COLO829 (cell line): ENCODE measurements around the gene ACSL3.
"Not testable (repeated sequence)": the region's sequence is repeated elsewhere in the genome, so short reads cannot be mapped to it uniquely, and the experiment has no call there.

Source experiments
- DNase-seq: peaks from one replicate; pipeline ENCODE4 v3.0.0; 2012; ENCODE audit warnings: low spot score

Gene ACSL3

GRCh38 chr2:222851956-222852617 lies 8.7 kb upstream of the ACSL3 start:
- no peak for DNase-seq

- DNase-seq, result no peak
Observed at GRCh38 chr2:222854773-222855700, 5.8 kb upstream of the ACSL3 start.

- DNase-seq, result peak; percentile 71
Observed at GRCh38 chr2:222859786-222860612, 837 bp upstream of the ACSL3 start.

GRCh38 chr2:222861411-222862105 lies 722 bp downstream of the ACSL3 start:
- no peak for DNase-seq

- no peak for DNase-seq
Observed at GRCh38 chr2:222862106-222862908, 1.5 kb downstream of the ACSL3 start.

- DNase-seq, result no peak
Observed at GRCh38 chr2:222862909-222863544, 2.2 kb downstream of the ACSL3 start.

GRCh38 chr2:222864296-222864695 lies 3.5 kb downstream of the ACSL3 start:
- DNase-seq, result no peak

- DNase-seq, result no peak
Observed at GRCh38 chr2:222865301-222865700, 4.5 kb downstream of the ACSL3 start.

GRCh38 chr2:222866358-222866960 lies 5.6 kb downstream of the ACSL3 start:
- no peak for DNase-seq

- not testable (repeated sequence) for DNase-seq
Observed at GRCh38 chr2:222868560-222869251, 7.9 kb downstream of the ACSL3 start.

GRCh38 chr2:222869252-222869560 lies 8.4 kb downstream of the ACSL3 start:
- no peak for DNase-seq

GRCh38 chr2:222871291-222871690 lies 10.5 kb downstream of the ACSL3 start:
- DNase-seq, result no peak

- no peak for DNase-seq
Observed at GRCh38 chr2:222872551-222872950, 11.7 kb downstream of the ACSL3 start.

- DNase-seq, result no peak
Observed at GRCh38 chr2:222875482-222875881, 14.6 kb downstream of the ACSL3 start.

- no peak for DNase-seq
Observed at GRCh38 chr2:222876947-222877346, 16.1 kb downstream of the ACSL3 start.

- no peak for DNase-seq
Observed at GRCh38 chr2:222877556-222878300, 16.9 kb downstream of the ACSL3 start.

GRCh38 chr2:222878301-222878876 lies 17.6 kb downstream of the ACSL3 start:
- DNase-seq, result no peak

- peak; percentile 73 for DNase-seq
Observed at GRCh38 chr2:222878877-222879603, 18.2 kb downstream of the ACSL3 start.
